HG03378 (cell line): Measurements from ENCODE around the gene TTC4.
"Not testable (repeated sequence)": the region's sequence is repeated elsewhere in the genome, so short reads cannot be mapped to it uniquely, and the experiment has no call there.

Experiments
- ATAC-seq: cut with Tn5 transposase; IDR thresholded peaks from one replicate; pipeline ENCODE4 v1.9.1; 2021; ENCODE audit warnings: mild to moderate bottlenecking, moderate library complexity; ENCODE audit not compliant: unreplicated experiment

The TTC4 gene

GRCh38 chr1:54745864-54746263, 30.2 kb downstream of the TTC4 start:
- ATAC-seq = no peak

- ATAC-seq = no peak
These were observed 32.6 kb downstream of the TTC4 start for GRCh38 chr1:54748094-54748835.

GRCh38 chr1:54750596-54750995, 34.9 kb downstream of the TTC4 start:
- ATAC-seq = no peak

- ATAC-seq = no peak
These were observed 35.8 kb downstream of the TTC4 start for GRCh38 chr1:54751426-54751825.

GRCh38 chr1:54754045-54754444, 38.4 kb downstream of the TTC4 start:
- ATAC-seq = no peak

GRCh38 chr1:54754486-54755285, 39.0 kb downstream of the TTC4 start:
- ATAC-seq = no peak

GRCh38 chr1:54757833-54758232, 42.2 kb downstream of the TTC4 start:
- ATAC-seq = no peak

GRCh38 chr1:54758678-54759348, 43.2 kb downstream of the TTC4 start:
- ATAC-seq = no peak

GRCh38 chr1:54763816-54764132, 48.1 kb downstream of the TTC4 start:
- ATAC-seq = no peak

- ATAC-seq = peak; percentile 94
These were observed 48.7 kb downstream of the TTC4 start, which contains the start of gene PARS2 for GRCh38 chr1:54764133-54764921. PARS2 (minus strand) TSS chr1:54764523; CDS start chr1:54759161, 5,362 bp downstream.

- peak; percentile 20 for ATAC-seq
These were observed 49.4 kb downstream of the TTC4 start for GRCh38 chr1:54764922-54765561.

- ATAC-seq = no peak
These were observed 51.1 kb downstream of the TTC4 start for GRCh38 chr1:54766726-54767125.

- ATAC-seq = no peak
These were observed 51.9 kb downstream of the TTC4 start for GRCh38 chr1:54767526-54767925.

GRCh38 chr1:54768093-54768492, 52.4 kb downstream of the TTC4 start:
- ATAC-seq = no peak

- no peak for ATAC-seq
These were observed 57.3 kb downstream of the TTC4 start for GRCh38 chr1:54772951-54773350.

GRCh38 chr1:54774820-54775498, 59.3 kb downstream of the TTC4 start:
- ATAC-seq = no peak

GRCh38 chr1:54775828-54776721, 60.4 kb downstream of the TTC4 start:
- ATAC-seq = not testable (repeated sequence)

- no peak for ATAC-seq
These were observed 61.4 kb downstream of the TTC4 start for GRCh38 chr1:54777011-54777410.

GRCh38 chr1:54777431-54777830, 61.8 kb downstream of the TTC4 start:
- ATAC-seq = no peak
